SK-MEL-5 (cell line): ENCODE results near the gene MRRF. TPM values are rescaled to one million over a fixed set of nuclear protein-coding genes. Genes with fewer than 3 reads are reported as not detected.
A peak's percentile ranks its signal among the peaks of the same experiment; 100 is the strongest.
"Not testable (repeated sequence)": the region's sequence is repeated elsewhere in the genome, so short reads cannot be mapped to it uniquely, and the experiment has no call there.

Experiments used
- DNase-seq: peaks from one replicate; pipeline ENCODE4 v3.0.0-alpha.2; 2016; ENCODE audit warnings: low read depth, low spot score
- in situ Hi-C: cut with HindIII; loops from 2 replicates; pipeline ENCODE4 v1.10.0; 2016; ENCODE audit warnings: low sequenced_read_pairs, high pct_unique_total_duplicates, low pct_unique_long_range_greater_than_20kb
- total RNA-seq: library from RNA; depleted of rRNA; stranded (reverse); fragments of >200 nt; shearing (Covaris generic); gene quantifications from 2 replicates; pipeline ENCODE4 v1.2.3, GENCODE V29; 2014

Gene MRRF
- total RNA-seq, 1 experiment from 2014 or later, result 94.4 TPM

GRCh38 chr9:122338994-122339393, 74.3 kb downstream of the MRRF start:
- in situ Hi-C loops, result no loop called here
- DNase-seq, result no peak

GRCh38 chr9:122339579-122339978, 74.9 kb downstream of the MRRF start:
- in situ Hi-C loops, result no loop called here
- no peak for DNase-seq

GRCh38 chr9:122340161-122340560, 75.5 kb downstream of the MRRF start:
- in situ Hi-C loops, result no loop called here
- DNase-seq, result no peak

GRCh38 chr9:122342323-122343050, 77.8 kb downstream of the MRRF start:
- in situ Hi-C loops, result no loop called here
- DNase-seq, result no peak

- no peak for DNase-seq
- in situ Hi-C loops, result no loop called here
These were observed 82.0 kb downstream of the MRRF start for GRCh38 chr9:122346478-122347347.

GRCh38 chr9:122347348-122348287, 82.9 kb downstream of the MRRF start:
- peak; percentile 36 for DNase-seq
- in situ Hi-C loops, result no loop called here

- in situ Hi-C loops, result no loop called here
These were observed 83.7 kb downstream of the MRRF start for GRCh38 chr9:122348288-122348777.

GRCh38 chr9:122348791-122349190, 84.1 kb downstream of the MRRF start:
- no peak for DNase-seq

More at GRCh38 chr9:122348288-122348777, 83.7 kb downstream of the MRRF start:
- no peak for DNase-seq

GRCh38 chr9:122349201-122349600, 84.5 kb downstream of the MRRF start:
- in situ Hi-C loops, result no loop called here
- DNase-seq, result no peak

More at GRCh38 chr9:122348791-122349190, 84.1 kb downstream of the MRRF start:
- in situ Hi-C loops, result no loop called here

- peak; percentile 77 for DNase-seq
- in situ Hi-C loops, result no loop called here
These were observed 86.1 kb downstream of the MRRF start for GRCh38 chr9:122350577-122351355.

GRCh38 chr9:122354536-122355199, 90.0 kb downstream of the MRRF start:
- in situ Hi-C loops, result no loop called here
- no peak for DNase-seq

- in situ Hi-C loops, result no loop called here
- DNase-seq, result no peak
These were observed 90.7 kb downstream of the MRRF start for GRCh38 chr9:122355336-122355875.

- peak; percentile 39 for DNase-seq
- in situ Hi-C loops, result no loop called here
These were observed 91.9 kb downstream of the MRRF start for GRCh38 chr9:122356627-122357026.

GRCh38 chr9:122360891-122361290, 96.2 kb downstream of the MRRF start:
- in situ Hi-C loops, result no loop called here
- DNase-seq, result no peak

- in situ Hi-C loops, DNase-seq: not testable (repeated sequence)
These were observed 98.4 kb downstream of the MRRF start for GRCh38 chr9:122363131-122363530.

- no peak for DNase-seq
- in situ Hi-C loops, result no loop called here
These were observed 99.6 kb downstream of the MRRF start for GRCh38 chr9:122364117-122364782.
